Liver (tissue), 3 donors: Measurements from ENCODE around the gene ADGRL2.

Experiments
- CTCF ChIP-seq: fragments of 150-350 bp; IDR thresholded peaks from 2 replicates; pipeline ENCODE4 v1.5.1; 2017; ENCODE audit warnings: improper control_type of control experiment, low read depth, low read length; ENCODE audit not compliant: missing input control
- EGR1 ChIP-seq, 2 donors: IDR thresholded peaks; 2 replicates each; pipeline ENCODE4 v1.6.1; 2016 to 2018; ENCODE audit warnings: antibody characterized with exemption in 2 of 2, low read depth in 2 of 2
- MAX ChIP-seq: IDR thresholded peaks from 2 replicates; pipeline ENCODE4 v1.6.1; 2016; ENCODE audit warnings: antibody characterized with exemption
- RAD21 ChIP-seq, 2 donors: IDR thresholded peaks; 2 replicates each; pipeline ENCODE4 v1.6.1; 2016; ENCODE audit warnings: antibody characterized with exemption in 2 of 2, mild to moderate bottlenecking in 2 of 2
- SP1 ChIP-seq: IDR thresholded peaks from 2 replicates; pipeline ENCODE4 v1.6.1; 2018; ENCODE audit warnings: antibody characterized with exemption, mild to moderate bottlenecking
- TAF1 ChIP-seq: conservative IDR thresholded peaks from 2 replicates; pipeline ENCODE4 v1.6.1; 2016; ENCODE audit warnings: antibody characterized with exemption, mild to moderate bottlenecking
- donor health status: healthy.
- donor health status: healthy.

GRCh38 chr1:81998165-81998564, 197.4 kb downstream of the ADGRL2 start:
- TF ChIP-seq CTCF (no peak), RAD21 (IDR thresholded peaks at IDR 0.05) (no peak), EGR1 (IDR thresholded peaks at IDR 0.05; ENCODE audit: low read depth in 2 of 2) (no peak), SP1 (no peak), MAX (no peak), TAF1 (no peak)
